ENCODE data around the gene SNTG2. TPM values are rescaled to one million over a fixed set of nuclear protein-coding genes. Genes with fewer than 3 reads are reported as not detected.

Gene SNTG2
- total RNA-seq, 4 donors from 2014 or later = 3.3 to 7.4 (median 4.5) TPM

GRCh38 chr2:1140389-1141003, 189.8 kb downstream of the SNTG2 start:
- no peaks in the 10 kb centered on the region for H3K9me3 ChIP-seq
- H3K4me3 ChIP-seq = no peak overlapping the region
- 40% methylated on average over 17 of the region's 17 CpGs for WGBS
- H3K4me1 ChIP-seq = peaks cover 0 to 5% (median 0%) of the 10 kb centered on the region in 4 donors
- DNase-seq (ENCODE audit: extremely low spot score) = no peak
- peak overlapping the region; percentile 38 to 53 (median 50) for H3K27ac ChIP-seq (replicated peaks in 1 of 4)
- no peak for TF ChIP-seq POLR2A (IDR thresholded peaks at IDR 0.05; ENCODE audit: low read depth)
- no peak for TF ChIP-seq EP300 (IDR thresholded peaks at IDR 0.05)
- peak; percentile 52 to 89 (median 62) for TF ChIP-seq CTCF (IDR thresholded peaks at IDR 0.05)
- TF ChIP-seq POLR2AphosphoS5 (IDR thresholded peaks at IDR 0.05) = no peak
- H3K27me3 ChIP-seq = no peaks in the 10 kb centered on the region
- intact Hi-C loops (cut with DNase I) = no loop called here
- H3K36me3 ChIP-seq = no peaks in the 10 kb centered on the region

- intact Hi-C loops (cut with DNase I) = no loop called here
- Histone ChIP-seq H3K9me3 (no peaks in the 10 kb centered on the region), H3K4me3 (no peak overlapping the region), H3K36me3 (no peaks in the 10 kb centered on the region), H3K27ac (replicated peaks in 1 of 4) (peak overlapping the region; percentile 38 to 53 (median 50)), H3K4me1 (peaks cover 0 to 3% (median 0%) of the 10 kb centered on the region in 4 donors), H3K27me3 (no peaks in the 10 kb centered on the region)
- 64% methylated on average over 5 of the region's 7 CpGs for WGBS
- no peak for DNase-seq (ENCODE audit: extremely low spot score)
- no peak for TF ChIP-seq EP300 (IDR thresholded peaks at IDR 0.05)
- TF ChIP-seq POLR2AphosphoS5 (IDR thresholded peaks at IDR 0.05) = peak in 1 of 2 donors; percentile 76
These were observed 190.4 kb downstream of the SNTG2 start for GRCh38 chr2:1141079-1141478.

- Histone ChIP-seq H3K4me1 (no peaks in the 10 kb centered on the region), H3K27ac (replicated peaks in 1 of 4) (no peak overlapping the region), H3K36me3 (no peaks in the 10 kb centered on the region), H3K4me3 (no peak overlapping the region), H3K27me3 (no peaks in the 10 kb centered on the region), H3K9me3 (no peaks in the 10 kb centered on the region)
- intact Hi-C loops (cut with DNase I) = no loop called here
- WGBS = 63% methylated on average over 1 of the region's 1 CpG
- no peak for DNase-seq (ENCODE audit: extremely low spot score)
- TF ChIP-seq POLR2A (IDR thresholded peaks at IDR 0.05; ENCODE audit: low read depth) = no peak
- no peak for TF ChIP-seq CTCF (IDR thresholded peaks at IDR 0.05)
- no peak for TF ChIP-seq EP300 (IDR thresholded peaks at IDR 0.05)
- TF ChIP-seq POLR2AphosphoS5 (IDR thresholded peaks at IDR 0.05) = no peak
These were observed 192.5 kb downstream of the SNTG2 start for GRCh38 chr2:1143129-1143528.

- intact Hi-C loops (cut with DNase I) = no loop called here
- no peaks in the 10 kb centered on the region for H3K27me3 ChIP-seq
- 91% methylated on average over 2 of the region's 5 CpGs for WGBS
- H3K27ac ChIP-seq (replicated peaks in 1 of 4) = no peak overlapping the region
- DNase-seq (ENCODE audit: extremely low spot score) = no peak
- TF ChIP-seq CTCF (IDR thresholded peaks at IDR 0.05) (no peak), EP300 (IDR thresholded peaks at IDR 0.05) (no peak), POLR2AphosphoS5 (IDR thresholded peaks at IDR 0.05) (no peak), POLR2A (IDR thresholded peaks at IDR 0.05; ENCODE audit: low read depth) (no peak)
- H3K4me1 ChIP-seq = peaks cover 0 to 1% (median 0%) of the 10 kb centered on the region in 4 donors
- no peak overlapping the region for H3K4me3 ChIP-seq
- no peaks in the 10 kb centered on the region for H3K36me3 ChIP-seq
- H3K9me3 ChIP-seq = no peaks in the 10 kb centered on the region
These were observed 197.4 kb downstream of the SNTG2 start for GRCh38 chr2:1147873-1148612.

- H3K9me3 ChIP-seq = no peaks in the 10 kb centered on the region
- no peaks in the 10 kb centered on the region for H3K36me3 ChIP-seq
- TF ChIP-seq EP300 (IDR thresholded peaks at IDR 0.05) = no peak
- no peak overlapping the region for H3K27ac ChIP-seq (replicated peaks in 1 of 4)
- no peak overlapping the region for H3K4me3 ChIP-seq
- intact Hi-C loops (cut with DNase I) = no loop called here
- no peaks in the 10 kb centered on the region for H3K27me3 ChIP-seq
- DNase-seq (ENCODE audit: extremely low spot score) = peak; percentile 87
- WGBS = 84% methylated on average over 10 of the region's 13 CpGs
- peaks cover 0 to 9% (median 6%) of the 10 kb centered on the region in 4 donors for H3K4me1 ChIP-seq
These were observed 200.3 kb downstream of the SNTG2 start for GRCh38 chr2:1150724-1151511.

Measured in esophagus muscularis mucosa (tissue), 4 donors.